ENCODE data around the gene ZNF358. TPM values are rescaled to one million over a fixed set of nuclear protein-coding genes. Genes with fewer than 3 reads are reported as not detected.

ZNF358 gene
- total and polyA plus RNA-seq, 10 of the 15 experiments (the other 5 are each of a cell fraction or from before 2014, with no cell fraction given), result 0.09 to 6.3 (median 1.9) TPM; not detected in 1

DNA sequence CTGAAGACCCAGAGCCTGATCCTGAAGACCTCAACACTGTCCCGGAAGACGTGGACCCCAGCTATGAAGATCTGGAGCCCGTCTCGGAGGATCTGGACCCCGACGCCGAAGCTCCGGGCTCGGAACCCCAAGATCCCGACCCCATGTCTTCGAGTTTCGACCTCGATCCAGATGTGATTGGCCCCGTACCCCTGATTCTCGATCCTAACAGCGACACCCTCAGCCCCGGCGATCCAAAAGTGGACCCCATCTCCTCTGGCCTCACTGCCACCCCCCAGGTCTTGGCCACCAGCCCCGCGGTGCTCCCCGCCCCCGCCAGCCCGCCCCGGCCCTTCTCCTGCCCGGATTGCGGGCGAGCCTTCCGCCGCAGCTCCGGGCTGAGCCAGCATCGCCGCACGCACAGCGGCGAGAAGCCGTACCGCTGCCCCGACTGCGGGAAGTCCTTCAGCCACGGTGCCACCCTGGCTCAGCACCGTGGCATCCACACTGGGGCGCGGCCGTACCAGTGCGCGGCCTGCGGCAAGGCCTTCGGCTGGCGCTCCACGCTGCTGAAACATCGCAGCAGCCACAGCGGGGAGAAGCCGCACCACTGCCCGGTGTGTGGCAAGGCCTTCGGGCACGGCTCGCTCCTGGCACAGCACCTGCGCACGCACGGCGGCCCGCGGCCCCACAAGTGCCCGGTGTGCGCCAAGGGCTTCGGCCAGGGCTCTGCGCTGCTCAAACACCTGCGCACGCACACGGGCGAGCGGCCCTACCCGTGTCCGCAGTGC lies 3.6 kb downstream of the ZNF358 start:
- no peak for FAIRE-seq
- no peak overlapping the region for H3K27ac ChIP-seq (ENCODE audit: control insufficient read depth, insufficient read depth)
- ChIA-PET POLR2A (interaction anchor here (0.7 kb wide), 1 partner anchor 208 kb away, joined by 4 read pairs; no protein-coding TSS in a partner anchor), SMC1A (ENCODE audit: uncharacterized antibody, unreplicated experiment) (no interaction called here), RAD21 (ENCODE audit: unreplicated experiment) (no interaction called here), CTCF (no interaction called here)
- H4K20me1 ChIP-seq (ENCODE audit: control insufficient read depth, insufficient read depth), result no peaks in the 10 kb centered on the region
- no peaks in the 10 kb centered on the region for H3K36me3 ChIP-seq (ENCODE audit: control insufficient read depth in 2 of 2, insufficient read depth in 2 of 2, low read length in 1 of 2)
- no TSS peak for BruUV-seq (replicated peaks)
- DNase-seq (ENCODE audit: low read depth, low spot score), result no peak
- H3K79me2 ChIP-seq (ENCODE audit: control insufficient read depth, insufficient read depth, low read length), result no peaks in the 10 kb centered on the region
- WGBS (ENCODE audit: insufficient coverage, insufficient replicate concordance, low lambda C conversion rate, missing lambda C conversion rate), result 86% methylated on average over 35 of the region's 74 CpGs
- no peak overlapping the region for H2AFZ ChIP-seq (ENCODE audit: control insufficient read depth, low read depth, low read length)
- H3K9ac ChIP-seq (ENCODE audit: control insufficient read depth, insufficient read depth, low read length), result no peak overlapping the region
- no peak overlapping the region for H3K4me2 ChIP-seq (ENCODE audit: control insufficient read depth, insufficient read depth)
- H3K9me3 ChIP-seq (replicated peaks; ENCODE audit: control insufficient read depth, insufficient read depth, low read length), result no peaks in the 10 kb centered on the region
- peaks cover 4% of the 10 kb centered on the region; the same call in 1 of the 2 replicates for H3K4me1 ChIP-seq (ENCODE audit: control insufficient read depth, insufficient read depth, low read length)
- H3K27me3 ChIP-seq (replicated peaks in 1 of 2; ENCODE audit: control insufficient read depth in 2 of 2, insufficient read depth in 2 of 2, low read length in 1 of 2), result peaks cover 3 to 4% of the 10 kb centered on the region in 2 experiments; a peak in 2 of 4 replicates
- in situ Hi-C loops (cut with MboI), result no loop called here
- TF ChIP-seq, protein P1, sequence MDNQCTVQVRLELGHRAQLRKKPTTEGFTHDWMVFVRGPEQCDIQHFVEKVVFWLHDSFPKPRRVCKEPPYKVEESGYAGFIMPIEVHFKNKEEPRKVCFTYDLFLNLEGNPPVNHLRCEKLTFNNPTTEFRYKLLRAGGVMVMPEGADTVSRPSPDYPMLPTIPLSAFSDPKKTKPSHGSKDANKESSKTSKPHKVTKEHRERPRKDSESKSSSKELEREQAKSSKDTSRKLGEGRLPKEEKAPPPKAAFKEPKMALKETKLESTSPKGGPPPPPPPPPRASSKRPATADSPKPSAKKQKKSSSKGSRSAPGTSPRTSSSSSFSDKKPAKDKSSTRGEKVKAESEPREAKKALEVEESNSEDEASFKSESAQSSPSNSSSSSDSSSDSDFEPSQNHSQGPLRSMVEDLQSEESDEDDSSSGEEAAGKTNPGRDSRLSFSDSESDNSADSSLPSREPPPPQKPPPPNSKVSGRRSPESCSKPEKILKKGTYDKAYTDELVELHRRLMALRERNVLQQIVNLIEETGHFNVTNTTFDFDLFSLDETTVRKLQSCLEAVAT (IDR thresholded peaks at IDR 0.05), result no peak
- TF ChIP-seq TCF7 (IDR thresholded peaks at IDR 0.05; ENCODE audit: borderline replicate concordance) (no peak), IKZF1 (conservative IDR thresholded peaks at IDR 0.05) (no peak), NBN (IDR thresholded peaks at IDR 0.05) (no peak), RCOR1 (conservative IDR thresholded peaks at IDR 0.05; ENCODE audit: low read depth, low read length) (no peak), NFYA (IDR thresholded peaks at IDR 0.05; ENCODE audit: borderline replicate concordance, low read depth, low read length) (no peak), SP1 (IDR thresholded peaks at IDR 0.05; ENCODE audit: low read depth, low read length) (no peak)
- H3K4me3 ChIP-seq, result no peak overlapping the region
- intact Hi-C loops (cut with micrococcal nuclease; ENCODE audit: unreplicated experiment), result no loop called here
- ATAC-seq, result no peak

All from GM12878 (cell line).